HG03159 (cell line): Measurements from ENCODE around the gene UNCX.
"Not testable (repeated sequence)": the region's sequence is repeated elsewhere in the genome, so short reads cannot be mapped to it uniquely, and the experiment has no call there.

Experiments used
- ATAC-seq: cut with Tn5 transposase; IDR thresholded peaks from one replicate; pipeline ENCODE4 v1.9.1; 2021; ENCODE audit warnings: mild to moderate bottlenecking, moderate library complexity; ENCODE audit not compliant: unreplicated experiment

Gene UNCX

DNA sequence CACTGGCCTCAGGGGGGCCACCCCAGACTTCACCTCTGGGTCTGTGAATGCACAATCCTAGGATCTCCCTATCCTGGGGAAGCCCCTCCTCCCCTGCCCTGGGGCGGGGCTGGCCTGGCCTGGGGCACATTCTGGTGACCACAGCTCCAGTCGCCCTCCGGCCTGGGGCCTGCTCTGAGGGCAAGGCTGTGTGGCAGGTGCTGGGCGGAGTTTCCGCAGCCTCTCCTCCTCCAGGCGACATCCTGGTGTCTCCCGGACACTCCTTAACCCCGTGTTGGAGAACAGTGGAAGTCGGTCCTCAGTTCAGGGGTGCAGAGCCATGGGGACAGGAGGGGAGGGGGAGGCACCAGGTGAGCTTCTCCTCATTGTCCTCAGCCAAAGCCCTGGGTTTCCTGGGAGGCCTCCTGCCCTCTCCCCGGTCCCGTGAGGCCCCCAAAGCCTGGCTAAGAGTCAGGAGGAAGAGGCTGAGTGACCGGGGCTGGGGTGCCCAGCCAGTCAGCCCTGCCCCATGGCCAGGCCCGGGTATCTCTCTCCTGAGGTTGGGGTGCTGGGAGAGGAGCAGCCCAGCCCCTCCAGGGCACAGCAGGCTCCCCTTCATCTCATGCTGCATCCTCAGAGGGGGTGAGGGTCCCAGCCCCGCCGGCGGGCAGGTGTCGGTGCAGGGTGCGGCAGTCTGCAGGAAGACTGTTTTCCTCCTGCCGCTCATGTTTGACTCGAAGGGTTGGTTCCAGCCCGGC is 22.6 kb downstream of the UNCX start:
- no peak for ATAC-seq

DNA sequence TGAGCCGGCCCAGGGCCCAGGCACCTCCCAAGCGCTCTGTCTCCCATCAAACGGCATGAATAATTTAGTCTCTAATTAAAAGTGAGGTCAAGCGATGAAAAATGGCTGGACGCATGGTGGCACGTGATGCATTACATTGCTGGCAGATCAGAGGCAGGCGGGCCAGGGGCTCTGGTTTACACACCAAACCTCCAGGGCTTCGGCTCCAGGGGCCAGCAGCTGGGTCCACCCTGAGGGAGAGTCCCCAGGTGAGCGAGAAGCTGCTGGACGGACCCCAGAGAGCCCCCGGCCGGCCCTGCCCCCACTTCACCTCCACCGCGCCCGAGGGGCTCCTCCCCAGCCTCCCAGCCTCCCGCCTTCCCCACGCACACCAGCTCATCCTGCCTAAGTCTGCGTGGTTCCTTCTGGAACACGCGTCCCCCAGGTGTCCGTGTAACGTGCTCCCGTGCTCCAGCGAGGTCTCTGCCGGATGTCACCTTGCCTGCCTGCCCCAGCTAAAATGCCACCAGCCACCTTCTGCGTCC is 23.2 kb downstream of the UNCX start:
- ATAC-seq = no peak

- no peak for ATAC-seq
These were observed 23.9 kb downstream of the UNCX start for GRCh38 chr7:1256621-1257020.

DNA sequence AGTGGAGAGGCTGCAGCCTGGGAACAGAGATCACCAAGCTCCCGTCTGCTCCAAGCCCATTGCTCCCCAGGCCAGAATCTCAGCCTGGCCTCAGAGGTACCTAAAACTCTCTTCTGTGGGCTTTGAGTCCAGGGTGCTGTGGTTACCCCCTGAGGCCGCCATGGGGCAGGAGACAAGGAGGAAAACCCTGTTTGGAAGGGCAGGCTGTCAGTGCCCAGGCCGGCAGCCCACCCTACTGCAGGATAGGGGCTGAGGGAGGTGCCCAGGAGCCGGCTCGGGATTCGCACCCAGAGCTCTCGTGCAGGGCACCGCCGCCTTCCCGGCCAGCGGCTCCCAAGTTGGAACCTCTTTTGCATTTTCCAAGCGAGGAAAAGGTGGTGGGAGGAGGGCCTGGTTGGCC is 24.5 kb downstream of the UNCX start:
- no peak for ATAC-seq

DNA sequence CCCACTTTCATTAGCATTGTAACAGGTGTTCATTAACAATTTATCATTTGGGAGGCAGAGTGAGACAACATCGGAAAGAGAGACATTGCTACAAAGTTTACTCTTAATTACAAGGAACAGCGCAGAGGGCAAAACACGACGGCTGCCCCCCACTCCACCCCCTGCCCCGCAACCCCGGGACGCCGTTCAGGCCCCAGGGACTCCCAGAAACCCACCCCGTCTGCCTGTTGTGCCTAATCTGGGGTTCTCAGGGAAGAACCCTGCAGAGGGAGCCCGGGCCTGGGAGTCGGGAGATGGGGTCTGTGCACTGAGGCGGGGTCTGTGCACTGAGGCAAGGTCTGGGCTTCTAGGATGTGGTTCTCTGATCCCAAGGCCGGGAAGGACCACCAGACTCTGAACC is 25.2 kb downstream of the UNCX start:
- no peak for ATAC-seq

- ATAC-seq = no peak
These were observed 27.1 kb downstream of the UNCX start for GRCh38 chr7:1259621-1260243.

GRCh38 chr7:1260244-1260635 is 27.6 kb downstream of the UNCX start:
- ATAC-seq = no peak

DNA sequence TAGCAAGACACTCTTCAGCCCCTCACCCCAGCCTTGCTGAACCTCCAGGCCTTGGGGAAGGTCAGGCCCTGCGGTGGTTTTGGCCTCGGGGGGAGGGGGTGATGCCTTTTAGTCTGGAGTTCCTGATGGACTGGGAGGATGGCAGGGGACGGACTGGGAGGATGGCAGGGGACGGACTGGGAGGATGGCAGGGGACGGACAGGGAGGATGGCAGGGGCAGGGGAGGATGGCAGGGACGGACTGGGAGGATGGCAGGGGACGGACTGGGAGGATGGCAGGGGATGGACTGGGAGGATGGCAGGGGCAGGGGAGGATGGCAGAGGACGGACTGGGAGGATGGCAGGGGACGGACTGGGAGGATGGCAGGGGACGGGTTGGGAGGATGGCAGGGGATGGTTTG is 28.4 kb downstream of the UNCX start:
- ATAC-seq = not testable (repeated sequence)

- no peak for ATAC-seq
These were observed 29.8 kb downstream of the UNCX start for GRCh38 chr7:1262441-1262840.

DNA sequence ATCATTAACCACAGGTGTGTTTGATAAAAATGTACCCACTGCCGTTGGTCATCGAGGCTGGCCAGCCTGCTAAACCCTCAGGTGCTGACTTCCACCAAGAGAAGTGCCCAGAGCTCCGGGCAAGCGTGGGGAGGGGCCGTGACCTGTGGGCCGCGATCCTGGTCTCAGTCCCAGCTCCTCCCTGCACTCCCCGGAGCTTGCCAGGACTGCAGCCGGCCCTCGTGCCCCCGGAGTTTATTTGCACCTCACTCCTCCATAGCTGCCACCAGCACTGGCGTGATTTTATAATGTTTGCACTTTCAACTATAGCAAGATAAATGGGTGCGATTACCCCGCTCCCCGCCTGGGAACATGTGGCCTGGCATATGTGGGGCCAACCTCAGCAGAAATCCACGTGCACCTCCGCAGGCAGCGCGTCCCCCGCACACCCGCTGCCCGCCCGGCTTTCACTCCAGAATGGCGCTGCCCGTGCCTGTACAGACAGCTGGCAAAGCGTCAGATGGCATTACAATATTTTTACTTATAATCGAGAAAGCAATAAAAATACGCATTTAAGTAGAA is 30.8 kb downstream of the UNCX start:
- ATAC-seq = no peak

GRCh38 chr7:1264345-1265280 is 31.9 kb downstream of the UNCX start:
- ATAC-seq = no peak

DNA sequence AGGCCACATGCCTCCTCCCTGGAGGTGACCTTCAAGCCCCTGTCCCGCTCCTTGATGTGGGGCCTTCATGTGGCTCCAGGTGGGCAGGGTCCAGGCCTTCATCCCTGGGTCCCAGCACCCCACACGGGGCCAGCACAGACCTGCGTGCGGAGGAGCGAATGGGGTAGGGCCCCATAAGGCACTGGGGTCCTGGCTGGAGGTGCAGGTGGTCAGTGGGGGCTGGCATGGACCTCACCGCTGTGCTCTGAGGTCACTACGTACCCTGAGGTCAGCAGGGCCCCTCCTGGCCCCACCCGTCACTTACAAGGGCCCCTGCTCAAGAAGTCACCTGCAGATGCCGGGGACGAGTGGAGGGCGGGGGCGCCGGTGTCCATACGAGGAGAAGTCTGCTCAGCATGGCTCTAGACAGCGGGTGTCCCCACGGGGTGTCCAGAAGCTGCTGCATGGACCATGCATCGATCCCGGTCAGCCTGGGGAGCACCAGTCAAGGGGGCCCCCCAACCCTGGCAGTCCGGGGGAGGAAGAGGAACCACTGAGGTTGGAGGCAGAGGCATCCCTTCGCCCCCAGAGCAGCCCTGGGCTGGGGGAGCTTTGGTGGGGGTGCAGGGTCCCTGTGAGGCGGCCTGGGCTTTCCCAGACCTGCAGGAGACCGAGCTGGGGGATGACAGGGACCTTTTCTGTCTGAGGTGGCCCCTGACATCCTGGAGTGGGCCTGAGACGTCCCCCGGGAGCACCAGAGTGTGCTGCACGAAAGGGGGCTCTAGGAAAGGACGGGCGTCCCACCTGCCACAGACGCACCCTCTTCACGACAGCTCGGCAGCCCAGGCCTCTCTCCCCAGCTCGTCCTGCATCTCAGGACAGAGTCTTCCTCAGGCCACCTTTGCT is 34.6 kb downstream of the UNCX start:
- no peak for ATAC-seq

GRCh38 chr7:1268076-1268815 is 35.6 kb downstream of the UNCX start:
- ATAC-seq = no peak

DNA sequence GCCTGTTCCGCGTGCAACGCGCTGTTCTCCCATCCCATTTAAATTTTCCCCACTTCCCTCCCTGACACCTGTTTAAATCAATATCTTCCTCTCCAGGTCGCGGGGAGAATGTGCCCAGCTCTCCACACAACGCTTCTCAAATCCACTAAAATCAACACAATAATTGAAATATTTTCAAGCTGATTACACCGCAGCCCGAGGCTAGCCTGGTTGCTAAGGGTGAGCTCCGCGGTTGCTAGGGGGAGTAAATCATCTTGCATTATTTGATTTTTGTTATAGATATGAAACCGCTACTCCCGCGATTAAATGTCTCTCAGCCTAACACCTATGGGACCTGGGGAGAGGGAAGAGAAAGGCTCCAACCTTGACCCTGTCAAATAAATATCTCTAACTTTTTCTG is 36.2 kb downstream of the UNCX start:
- no peak for ATAC-seq

DNA sequence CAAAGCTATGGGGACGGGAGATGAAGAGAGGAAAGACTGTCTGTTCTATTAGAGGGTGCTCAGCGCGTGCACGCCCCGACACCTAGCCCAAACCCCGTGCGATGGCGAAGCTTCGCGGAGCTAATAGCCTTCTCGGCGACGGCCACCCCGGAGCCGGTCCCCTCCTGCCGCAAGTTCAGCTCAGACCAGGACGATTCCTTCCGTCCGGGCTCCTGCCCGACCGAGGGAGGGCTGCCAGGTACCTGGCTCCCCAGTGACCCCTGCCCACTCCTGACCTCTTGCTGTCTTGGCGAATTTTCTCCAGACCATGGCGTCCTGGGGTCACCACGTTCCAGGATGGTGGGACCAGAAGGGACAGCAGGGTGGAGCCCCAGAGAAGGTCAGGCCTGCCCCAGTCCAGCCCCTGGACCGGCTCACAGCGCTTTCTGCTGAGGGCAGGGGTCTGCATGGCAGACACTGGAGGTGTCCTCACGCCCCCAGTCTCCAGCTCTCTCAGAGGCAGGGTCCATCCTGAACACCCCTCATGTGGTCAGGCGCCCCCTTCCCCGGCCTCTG is 36.7 kb downstream of the UNCX start:
- no peak for ATAC-seq

DNA sequence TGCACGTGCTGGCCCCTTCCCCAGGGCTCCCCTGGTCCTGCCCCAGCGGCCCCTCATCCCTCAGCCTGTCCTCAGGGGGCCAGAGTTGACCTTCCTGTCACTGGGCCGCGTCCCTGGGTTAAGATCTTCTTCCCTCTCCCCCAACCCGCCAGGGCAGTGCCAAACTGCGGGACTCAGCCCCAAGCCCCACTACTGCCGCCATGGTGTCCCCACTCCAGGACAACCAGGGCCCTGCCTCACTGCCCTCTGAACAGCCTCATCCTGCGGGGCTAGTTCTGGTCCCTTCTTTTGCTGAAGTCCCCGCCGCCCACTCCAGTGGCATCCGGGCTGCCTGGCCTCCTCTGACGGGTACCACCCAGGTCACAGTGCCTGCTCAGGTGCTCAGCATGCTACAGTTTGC is 37.5 kb downstream of the UNCX start:
- no peak for ATAC-seq

- no peak for ATAC-seq
These were observed 38.4 kb downstream of the UNCX start for GRCh38 chr7:1271046-1271445.

GRCh38 chr7:1271656-1272055 is 39.0 kb downstream of the UNCX start:
- ATAC-seq = no peak

- ATAC-seq = not testable (repeated sequence)
These were observed 39.5 kb downstream of the UNCX start for GRCh38 chr7:1272136-1272535.
